IPS-20b (cell line): Measurements from ENCODE around the gene TIGIT.

Experiments used
- H3K27ac ChIP-seq: one replicate; pipeline ENCODE4 v1.5.1; 2013; ENCODE audit warnings: low read length
- H3K27me3 ChIP-seq: 2 replicates; pipeline ENCODE4 v1.6.1; 2013; ENCODE audit warnings: mild to moderate bottlenecking, low read length, inconsistent platforms; ENCODE audit not compliant: insufficient read depth
- H3K36me3 ChIP-seq: 2 replicates; pipeline ENCODE4 v1.6.1; 2013; ENCODE audit warnings: low read depth, mild to moderate bottlenecking, inconsistent platforms, low read length, moderate library complexity; ENCODE audit not compliant: insufficient read depth
- H3K4me1 ChIP-seq: 2 replicates; pipeline ENCODE4 v1.6.1; 2013; ENCODE audit warnings: mild to moderate bottlenecking, control low read depth, inconsistent platforms, low read length, moderate library complexity; ENCODE audit not compliant: insufficient read depth
- H3K4me3 ChIP-seq: 2 replicates; pipeline ENCODE4 v1.5.1; 2013; ENCODE audit warnings: mild to moderate bottlenecking, low read length, inconsistent platforms
- H3K9ac ChIP-seq: 2 replicates; pipeline ENCODE4 v1.6.1; 2013; ENCODE audit warnings: low read depth, mild to moderate bottlenecking, inconsistent platforms, low read length, moderate library complexity
- H3K9me3 ChIP-seq: 2 replicates; pipeline ENCODE4 v1.6.1; 2013; ENCODE audit warnings: mild to moderate bottlenecking, low read depth, low read length, inconsistent platforms; ENCODE audit not compliant: insufficient read depth

Gene TIGIT

DNA sequence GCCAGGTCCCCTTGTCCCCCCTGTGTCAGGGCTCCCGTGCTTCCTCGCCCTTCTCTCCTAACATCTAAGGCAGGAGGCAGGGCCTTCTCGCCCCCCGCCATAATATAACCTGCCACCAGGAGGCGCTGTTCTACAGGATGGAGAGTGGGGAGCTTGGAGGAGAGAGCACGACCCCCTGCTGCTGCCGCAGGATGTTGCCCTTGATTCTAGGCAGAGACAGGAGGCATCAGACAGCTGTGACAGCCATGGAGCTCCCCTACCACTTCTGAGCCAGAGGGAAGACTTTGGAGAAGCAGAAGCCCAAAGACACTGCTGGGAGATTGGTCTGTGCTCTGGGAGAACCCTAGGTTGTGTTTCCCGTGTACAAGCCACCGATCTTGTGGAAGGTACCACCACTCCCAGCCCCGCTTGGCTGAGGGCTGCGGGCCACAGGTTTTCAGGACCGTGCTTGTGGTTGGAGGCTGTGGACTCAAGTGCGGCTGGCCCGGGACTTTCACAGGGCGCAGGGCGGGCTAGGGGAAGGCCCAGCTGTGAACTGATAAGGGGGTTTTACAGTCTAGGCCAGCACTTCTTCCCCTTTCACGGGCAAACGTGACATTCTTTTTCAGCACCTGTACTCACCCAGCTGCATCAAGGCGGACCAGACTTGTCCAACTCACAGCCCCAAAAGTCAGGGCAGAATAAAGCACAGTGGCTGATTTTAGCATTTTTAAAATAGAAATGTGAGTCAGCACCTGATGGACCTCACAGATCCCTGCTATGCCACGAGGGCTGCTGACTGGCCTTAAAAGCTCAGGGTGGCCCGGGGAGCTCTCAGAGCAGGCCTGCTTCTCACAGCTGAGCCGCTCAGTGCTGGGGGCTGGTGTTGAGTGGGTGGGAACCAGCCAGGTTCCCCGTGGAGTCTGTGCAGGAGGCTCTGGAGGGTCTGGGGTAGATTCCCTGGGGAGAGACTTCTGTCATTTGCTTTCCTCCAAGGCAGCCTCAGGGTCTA, 2.6 kb upstream of the TIGIT start:
- Histone ChIP-seq H3K9ac (no peak overlapping the region), H3K4me1 (no peaks in the 10 kb centered on the region; the same call in 1 of the 2 replicates), H3K27ac (no peak overlapping the region), H3K36me3 (no peaks in the 10 kb centered on the region), H3K9me3 (no peaks in the 10 kb centered on the region), H3K4me3 (no peak overlapping the region), H3K27me3 (no peaks in the 10 kb centered on the region)

DNA sequence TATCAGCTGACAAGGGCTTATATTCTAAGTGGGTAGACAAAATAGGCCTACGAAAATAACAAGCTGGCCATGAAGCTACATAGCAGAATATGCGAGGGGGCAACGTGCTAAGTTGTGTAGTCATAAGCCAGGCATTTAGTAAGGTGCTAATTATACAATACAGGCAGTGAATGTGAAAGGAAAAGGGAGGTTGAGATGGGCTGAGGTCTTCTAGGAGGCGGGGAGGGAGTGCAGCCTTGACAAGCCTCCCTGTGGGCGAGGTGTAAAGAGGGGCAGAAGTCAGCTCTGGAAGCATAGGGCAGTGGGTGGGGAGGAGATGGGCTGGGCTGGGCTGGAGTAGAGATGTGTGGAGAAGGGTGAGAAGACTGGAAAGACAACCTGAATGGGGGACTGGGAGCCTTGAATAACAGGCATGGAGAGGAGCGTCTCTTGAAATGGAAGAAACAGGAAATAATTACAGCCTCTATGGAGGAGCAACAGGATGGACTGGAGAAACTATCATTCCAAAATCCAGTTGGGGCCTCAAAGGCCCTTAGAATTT, 1.2 kb downstream of the TIGIT start:
- H3K36me3 ChIP-seq: no peaks in the 10 kb centered on the region
- no peaks in the 10 kb centered on the region for H3K27me3 ChIP-seq
- no peak overlapping the region for H3K9ac ChIP-seq
- H3K9me3 ChIP-seq: no peaks in the 10 kb centered on the region
- H3K4me1 ChIP-seq: no peaks in the 10 kb centered on the region; the same call in 1 of the 2 replicates
- no peak overlapping the region for H3K27ac ChIP-seq
- H3K4me3 ChIP-seq: no peak overlapping the region

DNA sequence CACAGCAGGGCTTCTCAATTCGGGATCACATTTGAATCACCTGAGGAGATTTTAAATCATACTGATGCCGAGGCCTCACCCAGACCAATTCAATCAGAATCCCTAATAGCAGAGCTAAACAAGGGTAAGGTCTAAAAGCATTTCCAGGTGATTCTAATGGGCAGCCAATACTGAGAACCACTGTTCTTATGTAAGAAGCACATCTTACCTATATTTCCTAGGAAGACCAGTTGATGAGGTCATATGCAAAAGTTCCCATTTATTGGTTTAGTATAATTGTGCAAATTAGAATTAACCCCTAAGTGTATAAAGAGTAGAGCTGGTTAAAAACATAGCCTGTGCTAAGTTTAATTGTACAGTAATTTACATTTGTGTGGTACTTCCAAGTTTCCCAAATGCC, 2.1 kb downstream of the TIGIT start:
- Histone ChIP-seq H3K9ac (no peak overlapping the region), H3K27me3 (no peaks in the 10 kb centered on the region), H3K9me3 (no peaks in the 10 kb centered on the region), H3K4me3 (no peak overlapping the region), H3K27ac (no peak overlapping the region), H3K36me3 (no peaks in the 10 kb centered on the region), H3K4me1 (no peaks in the 10 kb centered on the region; the same call in 1 of the 2 replicates)

DNA sequence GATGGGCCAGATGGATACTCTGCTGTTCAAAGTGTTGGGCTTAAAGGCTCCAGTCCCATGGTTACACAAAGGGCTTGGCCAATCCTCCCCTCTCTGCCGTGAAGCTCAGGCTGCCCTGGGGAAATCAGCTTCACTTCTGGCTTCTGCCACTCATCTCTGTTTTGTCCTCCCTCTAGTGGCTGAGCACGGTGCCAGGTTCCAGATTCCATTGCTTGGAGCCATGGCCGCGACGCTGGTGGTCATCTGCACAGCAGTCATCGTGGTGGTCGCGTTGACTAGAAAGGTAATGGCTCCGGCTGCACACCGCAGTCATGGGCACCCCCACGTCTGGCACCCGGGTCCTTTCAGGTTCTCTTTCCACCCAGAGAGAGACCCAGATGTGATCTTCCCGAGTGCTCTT, 5.6 kb downstream of the TIGIT start:
- no peak overlapping the region for H3K4me3 ChIP-seq
- H3K9me3 ChIP-seq: no peaks in the 10 kb centered on the region
- no peaks in the 10 kb centered on the region for H3K4me1 ChIP-seq
- H3K27me3 ChIP-seq: no peaks in the 10 kb centered on the region
- no peak overlapping the region for H3K9ac ChIP-seq
- no peak overlapping the region for H3K27ac ChIP-seq
- no peaks in the 10 kb centered on the region for H3K36me3 ChIP-seq

DNA sequence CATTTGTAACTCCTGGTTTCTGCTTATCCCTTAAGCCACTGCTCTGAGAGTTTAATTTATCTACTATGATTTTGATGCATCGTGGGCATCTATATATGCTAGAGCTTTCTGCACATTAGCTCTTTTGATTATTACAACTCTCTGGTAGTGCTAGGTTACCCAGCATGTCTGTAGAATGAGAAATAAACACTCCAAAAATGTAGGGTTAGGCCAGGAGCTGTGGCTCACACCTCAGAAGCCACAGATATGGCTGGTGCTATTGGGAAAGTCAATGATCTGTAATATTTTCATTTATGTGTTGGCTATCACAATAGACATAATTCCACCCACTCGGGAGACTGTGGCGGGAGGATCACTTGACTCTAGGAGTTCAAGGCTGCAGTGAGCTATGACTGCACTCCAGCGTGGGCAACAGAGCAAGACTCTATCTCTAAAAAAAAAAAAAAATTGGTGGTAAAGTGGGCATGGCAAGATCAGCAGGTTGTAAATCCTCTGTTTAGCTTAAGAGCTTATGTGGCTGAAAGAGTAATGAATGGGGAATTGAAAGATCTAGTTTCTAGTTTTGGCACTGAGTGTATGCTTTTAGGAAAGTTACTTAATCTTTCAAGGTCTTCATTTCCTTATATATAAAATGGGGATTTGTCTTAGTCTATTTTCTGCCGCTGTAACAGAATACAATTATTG, 6.3 kb downstream of the TIGIT start:
- Histone ChIP-seq H3K36me3 (no peaks in the 10 kb centered on the region), H3K27me3 (no peaks in the 10 kb centered on the region), H3K4me1 (no peaks in the 10 kb centered on the region), H3K27ac (no peak overlapping the region), H3K9me3 (no peaks in the 10 kb centered on the region), H3K9ac (no peak overlapping the region), H3K4me3 (no peak overlapping the region)

DNA sequence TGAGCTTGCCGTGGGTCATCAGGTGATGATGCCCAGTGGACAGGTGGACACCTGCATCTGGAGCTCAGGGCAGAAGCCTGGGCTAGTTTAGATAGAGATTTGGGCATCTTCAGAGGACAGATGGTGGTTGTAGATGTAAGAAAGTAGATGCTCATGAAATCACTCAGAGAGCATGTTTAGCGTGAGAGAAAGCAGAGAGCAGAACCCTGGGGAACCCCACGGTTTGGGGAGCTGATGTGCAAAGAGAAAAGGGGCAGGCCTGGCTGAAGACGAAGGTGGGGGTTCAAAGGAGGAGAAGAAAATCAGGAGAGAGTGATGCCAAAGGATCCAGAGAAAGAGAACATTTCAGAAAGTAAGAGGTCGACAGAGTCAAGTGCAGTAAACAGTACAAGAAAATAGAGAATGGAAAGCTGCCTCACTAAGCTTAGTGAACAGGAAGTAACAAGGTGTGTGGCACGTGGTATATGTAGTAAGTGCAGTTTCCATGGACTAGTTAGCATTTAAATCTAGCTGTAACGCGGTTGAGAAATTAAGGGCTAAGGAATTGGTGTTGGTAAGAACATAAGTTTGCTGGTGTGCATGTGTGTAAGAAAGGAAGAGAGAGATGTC, 13.5 kb downstream of the TIGIT start:
- Histone ChIP-seq H3K9me3 (no peaks in the 10 kb centered on the region), H3K36me3 (no peaks in the 10 kb centered on the region), H3K27ac (no peak overlapping the region), H3K4me1 (no peaks in the 10 kb centered on the region), H3K9ac (no peak overlapping the region), H3K4me3 (no peak overlapping the region), H3K27me3 (no peaks in the 10 kb centered on the region)

DNA sequence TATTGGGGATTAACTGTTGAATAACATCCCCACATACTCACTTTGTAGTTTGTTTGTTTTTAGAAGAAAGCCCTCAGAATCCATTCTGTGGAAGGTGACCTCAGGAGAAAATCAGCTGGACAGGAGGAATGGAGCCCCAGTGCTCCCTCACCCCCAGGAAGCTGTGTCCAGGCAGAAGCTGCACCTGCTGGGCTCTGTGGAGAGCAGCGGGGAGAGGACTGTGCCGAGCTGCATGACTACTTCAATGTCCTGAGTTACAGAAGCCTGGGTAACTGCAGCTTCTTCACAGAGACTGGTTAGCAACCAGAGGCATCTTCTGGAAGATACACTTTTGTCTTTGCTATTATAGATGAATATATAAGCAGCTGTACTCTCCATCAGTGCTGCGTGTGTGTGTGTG, 14.0 kb downstream of the TIGIT start:
- Histone ChIP-seq H3K27ac (no peak overlapping the region), H3K36me3 (no peaks in the 10 kb centered on the region), H3K9me3 (no peaks in the 10 kb centered on the region), H3K4me1 (no peaks in the 10 kb centered on the region), H3K4me3 (no peak overlapping the region), H3K27me3 (no peaks in the 10 kb centered on the region), H3K9ac (no peak overlapping the region)

DNA sequence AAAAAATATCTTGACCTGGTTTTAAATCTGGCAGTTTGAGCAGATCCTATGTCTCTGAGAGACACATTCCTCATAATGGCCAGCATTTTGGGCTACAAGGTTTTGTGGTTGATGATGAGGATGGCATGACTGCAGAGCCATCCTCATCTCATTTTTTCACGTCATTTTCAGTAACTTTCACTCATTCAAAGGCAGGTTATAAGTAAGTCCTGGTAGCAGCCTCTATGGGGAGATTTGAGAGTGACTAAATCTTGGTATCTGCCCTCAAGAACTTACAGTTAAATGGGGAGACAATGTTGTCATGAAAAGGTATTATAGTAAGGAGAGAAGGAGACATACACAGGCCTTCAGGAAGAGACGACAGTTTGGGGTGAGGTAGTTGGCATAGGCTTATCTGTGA, 14.5 kb downstream of the TIGIT start:
- no peak overlapping the region for H3K27ac ChIP-seq
- H3K36me3 ChIP-seq: no peaks in the 10 kb centered on the region
- H3K9me3 ChIP-seq: no peaks in the 10 kb centered on the region
- H3K27me3 ChIP-seq: no peaks in the 10 kb centered on the region
- H3K9ac ChIP-seq: no peak overlapping the region
- H3K4me1 ChIP-seq: no peaks in the 10 kb centered on the region
- no peak overlapping the region for H3K4me3 ChIP-seq

DNA sequence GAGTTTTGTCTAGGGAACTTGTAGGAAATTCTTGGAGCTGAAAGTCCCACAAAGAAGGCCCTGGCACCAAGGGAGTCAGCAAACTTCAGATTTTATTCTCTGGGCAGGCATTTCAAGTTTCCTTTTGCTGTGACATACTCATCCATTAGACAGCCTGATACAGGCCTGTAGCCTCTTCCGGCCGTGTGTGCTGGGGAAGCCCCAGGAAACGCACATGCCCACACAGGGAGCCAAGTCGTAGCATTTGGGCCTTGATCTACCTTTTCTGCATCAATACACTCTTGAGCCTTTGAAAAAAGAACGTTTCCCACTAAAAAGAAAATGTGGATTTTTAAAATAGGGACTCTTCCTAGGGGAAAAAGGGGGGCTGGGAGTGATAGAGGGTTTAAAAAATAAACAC, 15.0 kb downstream of the TIGIT start:
- Histone ChIP-seq H3K9ac (no peak overlapping the region), H3K9me3 (no peaks in the 10 kb centered on the region), H3K27me3 (no peaks in the 10 kb centered on the region), H3K36me3 (no peaks in the 10 kb centered on the region), H3K4me1 (no peaks in the 10 kb centered on the region), H3K27ac (no peak overlapping the region), H3K4me3 (no peak overlapping the region)

DNA sequence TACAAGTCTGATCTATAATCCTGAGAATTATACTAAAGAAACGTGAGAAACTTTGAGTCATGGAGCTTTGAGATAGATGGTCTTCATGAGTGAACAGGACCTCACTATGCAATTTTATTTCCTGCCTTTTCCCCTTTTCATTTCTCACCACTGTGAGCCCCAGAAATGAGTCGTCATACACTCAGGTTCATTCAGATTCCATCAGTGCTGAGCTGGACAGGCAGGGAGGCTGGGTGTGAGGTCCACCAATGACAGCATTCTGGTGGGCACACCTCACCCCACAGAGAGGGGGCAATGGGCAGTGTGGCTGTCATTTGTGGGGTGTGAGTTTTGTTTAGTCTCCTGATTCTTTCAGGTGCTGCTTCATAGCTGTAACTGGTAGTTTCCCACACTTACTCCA, 16.9 kb downstream of the TIGIT start:
- Histone ChIP-seq H3K4me3 (no peak overlapping the region), H3K36me3 (no peaks in the 10 kb centered on the region), H3K9me3 (no peaks in the 10 kb centered on the region), H3K9ac (no peak overlapping the region), H3K4me1 (no peaks in the 10 kb centered on the region), H3K27ac (no peak overlapping the region), H3K27me3 (no peaks in the 10 kb centered on the region)

DNA sequence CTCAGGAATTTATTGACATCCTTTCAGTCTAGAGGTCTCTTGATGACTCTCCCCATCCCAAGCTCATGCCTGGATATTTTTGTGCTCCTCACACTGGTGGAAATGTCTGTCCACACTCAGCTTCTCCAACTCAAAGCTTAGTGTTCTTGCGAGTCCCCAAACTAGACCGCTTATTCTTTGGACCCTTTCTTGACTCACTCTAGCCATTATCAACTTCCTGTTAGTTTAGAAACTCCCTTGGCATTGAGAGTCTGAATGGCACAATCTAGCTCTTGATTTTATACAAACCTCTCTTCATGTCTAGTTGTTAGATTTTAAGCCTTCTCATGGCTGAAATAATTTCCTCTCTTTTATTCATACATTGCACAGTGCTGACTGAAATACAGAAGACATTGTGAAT, 19.6 kb downstream of the TIGIT start:
- no peak overlapping the region for H3K4me3 ChIP-seq
- peaks cover 3% of the 10 kb centered on the region for H3K4me1 ChIP-seq
- no peak overlapping the region for H3K9ac ChIP-seq
- H3K9me3 ChIP-seq: no peaks in the 10 kb centered on the region
- no peaks in the 10 kb centered on the region for H3K27me3 ChIP-seq
- no peaks in the 10 kb centered on the region for H3K36me3 ChIP-seq
- no peak overlapping the region for H3K27ac ChIP-seq
